SK-N-SH (cell line): ENCODE measurements around the gene TES.

ENCODE experiments used
- MAX ChIP-seq: IDR thresholded peaks from 2 replicates; pipeline ENCODE4 v1.4.0; 2012; ENCODE audit warnings: low read depth
- TAF1 ChIP-seq: IDR thresholded peaks from 2 replicates; pipeline ENCODE4 v1.6.1; 2012; ENCODE audit warnings: low read depth, mild to moderate bottlenecking, low read length, moderate library complexity, borderline replicate concordance

GRCh38 chr7:116239434-116239833 lies 29.1 kb downstream of the TES start:
- TF ChIP-seq TAF1 (no peak), MAX (no peak)
